C4-2B (cell line): ENCODE data around the gene PLD4.

Experiments used
- CTCF ChIP-seq: fragments of 450-650 bp; conservative IDR thresholded peaks from 2 replicates; pipeline ENCODE4 v1.5.1; 2017; ENCODE audit warnings: mild to moderate bottlenecking
- ZFX ChIP-seq: fragments of 450-650 bp; IDR thresholded peaks from 2 replicates; pipeline ENCODE4 v1.6.1; 2017

- no peak for TF ChIP-seq CTCF
- TF ChIP-seq ZFX: no peak
Measured at GRCh38 chr14:104899781-104900180, 24.9 kb upstream of the PLD4 start.
